Erythroblast (primary cell): ENCODE measurements around the gene FGD5.

ENCODE experiments used
- GATA1 ChIP-seq: IDR thresholded peaks from 2 replicates; pipeline ENCODE4 v1.6.1; 2011; ENCODE audit warnings: low read depth, mild to moderate bottlenecking, control low read depth, low read length, moderate library complexity
- POLR2A ChIP-seq: IDR thresholded peaks from 2 replicates; pipeline ENCODE4 v1.6.1; 2011; ENCODE audit warnings: mild to moderate bottlenecking, low read length

- TF ChIP-seq POLR2A = no peak
- TF ChIP-seq GATA1 = no peak
Observed at GRCh38 chr3:14852717-14853116, 34.0 kb downstream of the FGD5 start.
